Kidney (tissue), 14 donors: ENCODE data around the gene TRIP10. TPM values are rescaled to one million over a fixed set of nuclear protein-coding genes. Genes with fewer than 3 reads are reported as not detected.

Experiments
- DNase-seq, 5 donors: peaks; one replicate each; pipeline ENCODE4 v3.0.0-alpha.2; 2013 to 2020
- FAIRE-seq: peaks from 2 replicates; lab custom pipeline; 2012; peaks lifted over from hg19 to GRCh38; lab: Jason Lieb, UNC
- H3K27ac ChIP-seq, 2 donors: one replicate each; pipeline ENCODE4 v1.7.0; 2013; ENCODE audit warnings: low read depth in 2 of 2, low read length in 2 of 2, inconsistent platforms in 1 of 2
- H3K27me3 ChIP-seq: one replicate; pipeline ENCODE4 v1.7.1; 2013; ENCODE audit warnings: low read length, inconsistent platforms; ENCODE audit not compliant: control insufficient read depth, insufficient read depth
- H3K36me3 ChIP-seq, 3 donors: one replicate each; pipeline versions ENCODE4 v1.7.0 to v1.7.1; 2013; ENCODE audit warnings: low read length in 3 of 3, control low read depth in 1 of 3, inconsistent platforms in 1 of 3; ENCODE audit not compliant: insufficient read depth in 3 of 3, control insufficient read depth in 2 of 3
- H3K4me1 ChIP-seq, 3 donors: one replicate each; pipeline versions ENCODE4 v1.7.0 to v1.7.1; 2013; ENCODE audit warnings: low read length in 3 of 3, inconsistent platforms in 1 of 3, low read depth in 1 of 3; ENCODE audit not compliant: control insufficient read depth in 2 of 3, insufficient read depth in 2 of 3
- H3K4me3 ChIP-seq, 3 donors: one replicate each; pipeline versions ENCODE4 v1.7.0 to v1.8.1; 2013; ENCODE audit warnings: low read length in 3 of 3, control low read depth in 1 of 3, inconsistent platforms in 1 of 3
- H3K9ac ChIP-seq, 3 donors: one replicate each; pipeline versions ENCODE4 v1.7.0 to v1.7.1; 2013; ENCODE audit warnings: low read length in 3 of 3, control low read depth in 1 of 3, inconsistent platforms in 1 of 3
- H3K9me3 ChIP-seq, 3 donors: one replicate each; pipeline versions ENCODE4 v1.7.0 to v1.7.1; 2013; ENCODE audit warnings: low read length in 3 of 3, control low read depth in 1 of 3, inconsistent platforms in 1 of 3; ENCODE audit not compliant: control insufficient read depth in 2 of 3, insufficient read depth in 1 of 3
- intact Hi-C: fragments of 100-400 bp; cut with DNase I; formaldehyde crosslinking; loops from one replicate; pipeline ENCODE4 v1.11.1; 2022
- polyA plus RNA-seq: library from polyadenylated mRNA; stranded (reverse); fragments of 350-450 nt; fragmentation: Illumina TruSeq; extraction: RNeasy Lipid Tissue Mini Kit (QIAGEN cat#74804); gene quantifications from one replicate; pipeline ENCODE4 v1.2.3, GENCODE V29; 2014; ENCODE audit warnings: low read depth, low replicate concordance; ENCODE audit not compliant: insufficient read depth
- total RNA-seq: library from RNA; stranded (reverse); fragmentation: NEBNext Ultra II Directional; extraction: Animal tissue kit (Norgen Biotek cat#: 25700); gene quantifications from one replicate; pipeline ENCODE4 v1.2.1, GENCODE V29; 2021
- TF ChIP-seq, protein P1 (sequence below): IDR thresholded peaks from 3 replicates; pipeline ENCODE4 v1.5.1; 2012; ENCODE audit warnings: mild to moderate bottlenecking, moderate library complexity, borderline replicate concordance; ENCODE audit not compliant: insufficient read depth; ENCODE audit errors: extremely low read depth
- donor health status: control.
- donor health status: control.
- donor health status: control.
- donor health status: control.
- donor health status: control.
- donor health status: DM: yes; HTN: yes; CAD: no.
- donor health status: Normal renal cell carcinoma (clear cell type).

The TRIP10 gene
- total and polyA plus RNA-seq, 2 donors from 2014 or later = 57.5 to 92.9 TPM

GRCh38 chr19:6776999-6777398 lies 37.5 kb downstream of the TRIP10 start:
- FAIRE-seq (no peak), DNase-seq (no peak)
- Histone ChIP-seq H3K27ac (no peak overlapping the region), H3K4me3 (no peak overlapping the region), H3K9me3 (no peaks in the 10 kb centered on the region), H3K36me3 (no peaks in the 10 kb centered on the region), H3K27me3 (no peaks in the 10 kb centered on the region), H3K4me1 (no peaks in the 10 kb centered on the region), H3K9ac (no peak overlapping the region)
- intact Hi-C loops = no loop called here
- TF ChIP-seq, protein P1, sequence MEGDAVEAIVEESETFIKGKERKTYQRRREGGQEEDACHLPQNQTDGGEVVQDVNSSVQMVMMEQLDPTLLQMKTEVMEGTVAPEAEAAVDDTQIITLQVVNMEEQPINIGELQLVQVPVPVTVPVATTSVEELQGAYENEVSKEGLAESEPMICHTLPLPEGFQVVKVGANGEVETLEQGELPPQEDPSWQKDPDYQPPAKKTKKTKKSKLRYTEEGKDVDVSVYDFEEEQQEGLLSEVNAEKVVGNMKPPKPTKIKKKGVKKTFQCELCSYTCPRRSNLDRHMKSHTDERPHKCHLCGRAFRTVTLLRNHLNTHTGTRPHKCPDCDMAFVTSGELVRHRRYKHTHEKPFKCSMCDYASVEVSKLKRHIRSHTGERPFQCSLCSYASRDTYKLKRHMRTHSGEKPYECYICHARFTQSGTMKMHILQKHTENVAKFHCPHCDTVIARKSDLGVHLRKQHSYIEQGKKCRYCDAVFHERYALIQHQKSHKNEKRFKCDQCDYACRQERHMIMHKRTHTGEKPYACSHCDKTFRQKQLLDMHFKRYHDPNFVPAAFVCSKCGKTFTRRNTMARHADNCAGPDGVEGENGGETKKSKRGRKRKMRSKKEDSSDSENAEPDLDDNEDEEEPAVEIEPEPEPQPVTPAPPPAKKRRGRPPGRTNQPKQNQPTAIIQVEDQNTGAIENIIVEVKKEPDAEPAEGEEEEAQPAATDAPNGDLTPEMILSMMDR = no peak

DNA sequence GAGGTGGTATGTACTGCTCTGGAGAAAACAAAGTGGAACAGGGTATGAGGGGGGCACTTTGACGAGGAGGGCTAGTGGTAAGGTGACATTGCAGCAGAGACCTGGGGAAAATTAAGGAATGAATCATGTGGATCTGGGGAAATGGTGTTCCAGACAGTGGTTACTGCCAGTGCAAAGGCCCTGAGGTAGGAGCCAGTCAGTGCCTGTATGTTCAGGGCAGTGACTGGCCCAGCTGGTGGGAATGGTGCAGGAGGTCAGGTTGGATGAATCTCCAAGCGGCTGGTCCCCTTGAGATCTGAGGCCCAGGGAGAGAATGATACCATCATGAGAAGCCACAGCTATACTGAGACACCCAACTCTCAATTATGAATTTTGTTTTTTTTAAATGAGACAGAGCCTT lies 38.0 kb downstream of the TRIP10 start:
- TF ChIP-seq, protein P1 = no peak
- intact Hi-C loops = no loop called here
- no peaks in the 10 kb centered on the region for H3K9me3 ChIP-seq
- FAIRE-seq (no peak), DNase-seq (no peak)
- no peak overlapping the region for H3K27ac ChIP-seq
- H3K4me3 ChIP-seq = no peak overlapping the region
- H3K4me1 ChIP-seq = no peaks in the 10 kb centered on the region
- H3K36me3 ChIP-seq = no peaks in the 10 kb centered on the region
- no peaks in the 10 kb centered on the region for H3K27me3 ChIP-seq
- no peak overlapping the region for H3K9ac ChIP-seq

DNA sequence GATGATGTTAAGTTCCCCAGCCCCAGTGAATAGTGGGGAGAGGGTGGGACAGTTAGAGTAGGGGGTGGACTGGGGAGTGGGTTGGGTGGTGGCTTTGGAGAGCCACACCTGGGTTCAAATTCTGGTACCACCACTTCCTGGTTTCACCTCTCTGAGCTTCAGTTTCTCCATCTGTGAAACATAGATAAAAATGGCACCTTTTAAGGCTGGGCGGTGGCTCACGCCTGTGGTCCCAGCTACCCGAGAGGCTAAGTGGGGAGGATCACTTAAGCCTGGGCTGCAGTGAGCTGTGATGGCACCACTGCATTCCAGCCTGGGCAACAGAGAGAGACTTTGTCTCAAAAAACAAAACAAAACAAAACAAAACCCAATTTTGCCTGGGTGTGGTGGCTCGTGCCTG lies 38.9 kb downstream of the TRIP10 start:
- Histone ChIP-seq H3K9ac (no peak overlapping the region), H3K27me3 (no peaks in the 10 kb centered on the region), H3K36me3 (no peaks in the 10 kb centered on the region), H3K27ac (no peak overlapping the region), H3K9me3 (no peaks in the 10 kb centered on the region), H3K4me3 (no peak overlapping the region), H3K4me1 (no peaks in the 10 kb centered on the region)
- no peak for FAIRE-seq
- intact Hi-C loops = no loop called here
- TF ChIP-seq, protein P1 = no peak
- DNase-seq = no peak

GRCh38 chr19:6779206-6779605 lies 39.7 kb downstream of the TRIP10 start:
- Histone ChIP-seq H3K4me1 (no peaks in the 10 kb centered on the region), H3K9ac (no peak overlapping the region), H3K36me3 (no peaks in the 10 kb centered on the region), H3K9me3 (no peaks in the 10 kb centered on the region), H3K27ac (no peak overlapping the region), H3K4me3 (no peak overlapping the region), H3K27me3 (no peaks in the 10 kb centered on the region)
- DNase-seq = no peak
- FAIRE-seq = no peak
- TF ChIP-seq, protein P1 = no peak
- intact Hi-C loops = no loop called here
